DOHH2 (cell line): ENCODE results near the gene CSNK1G3.

ENCODE experiments used
- CTCF ChIP-seq: fragments of 200-600 bp; sonication (generic); IDR thresholded peaks from one replicate; pipeline ENCODE4 v1.5.1; 2014; ENCODE audit warnings: antibody characterized with exemption, mild to moderate bottlenecking, low read depth, low read length; ENCODE audit not compliant: poor library complexity, severe bottlenecking
- EZH2phosphoT487 ChIP-seq: fragments of 200-600 bp; sonication (generic); IDR thresholded peaks from 2 replicates; pipeline ENCODE4 v1.6.1; 2017; ENCODE audit warnings: borderline replicate concordance, mild to moderate bottlenecking, antibody characterized with exemption, low read length, moderate library complexity, mixed read lengths

GRCh38 chr5:123505633-123506032 lies 6.3 kb upstream of the CSNK1G3 start:
- TF ChIP-seq CTCF (no peak), EZH2phosphoT487 (no peak)
